RKO (cell line): ENCODE measurements around the gene SLC2A10.

Experiments used
- DNase-seq: peaks from one replicate; pipeline ENCODE4 v3.0.0-alpha.2; 2016; ENCODE audit warnings: low spot score

SLC2A10 gene

GRCh38 chr20:46682063-46682821 is 27.2 kb upstream of the SLC2A10 start:
- DNase-seq: no peak

DNA sequence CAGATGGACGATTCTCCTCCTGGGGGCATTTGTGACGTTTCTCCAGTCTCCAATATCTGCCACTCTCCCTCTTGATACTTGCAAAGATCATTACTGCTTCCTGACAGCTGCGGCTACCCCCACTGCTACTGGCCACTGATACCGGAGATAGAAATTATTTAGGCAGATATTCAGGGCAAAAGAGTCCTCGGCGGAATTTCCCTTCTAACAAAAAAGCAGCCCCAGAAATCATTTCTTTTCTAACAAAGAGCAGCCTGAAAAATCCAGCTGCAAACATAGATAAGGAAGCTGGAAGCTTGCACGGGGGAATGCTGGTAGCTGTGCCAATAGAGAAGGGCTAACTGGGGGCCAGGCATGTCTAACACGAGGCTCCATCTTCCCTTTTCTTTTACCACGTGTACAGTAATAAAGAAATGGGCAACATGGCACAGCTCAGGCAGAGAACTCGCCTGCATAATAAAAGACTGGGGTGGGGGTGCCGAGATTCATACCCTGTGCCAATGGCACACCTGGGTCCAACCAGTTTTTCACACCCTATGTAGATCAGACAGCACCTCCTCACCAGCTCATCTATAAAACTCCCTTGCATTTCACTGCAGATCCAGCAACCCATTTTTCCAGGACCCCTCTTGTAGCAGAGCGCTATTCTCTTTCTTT is 26.3 kb upstream of the SLC2A10 start:
- no peak for DNase-seq

- no peak for DNase-seq
Measured at GRCh38 chr20:46683668-46683938, 25.8 kb upstream of the SLC2A10 start.

DNA sequence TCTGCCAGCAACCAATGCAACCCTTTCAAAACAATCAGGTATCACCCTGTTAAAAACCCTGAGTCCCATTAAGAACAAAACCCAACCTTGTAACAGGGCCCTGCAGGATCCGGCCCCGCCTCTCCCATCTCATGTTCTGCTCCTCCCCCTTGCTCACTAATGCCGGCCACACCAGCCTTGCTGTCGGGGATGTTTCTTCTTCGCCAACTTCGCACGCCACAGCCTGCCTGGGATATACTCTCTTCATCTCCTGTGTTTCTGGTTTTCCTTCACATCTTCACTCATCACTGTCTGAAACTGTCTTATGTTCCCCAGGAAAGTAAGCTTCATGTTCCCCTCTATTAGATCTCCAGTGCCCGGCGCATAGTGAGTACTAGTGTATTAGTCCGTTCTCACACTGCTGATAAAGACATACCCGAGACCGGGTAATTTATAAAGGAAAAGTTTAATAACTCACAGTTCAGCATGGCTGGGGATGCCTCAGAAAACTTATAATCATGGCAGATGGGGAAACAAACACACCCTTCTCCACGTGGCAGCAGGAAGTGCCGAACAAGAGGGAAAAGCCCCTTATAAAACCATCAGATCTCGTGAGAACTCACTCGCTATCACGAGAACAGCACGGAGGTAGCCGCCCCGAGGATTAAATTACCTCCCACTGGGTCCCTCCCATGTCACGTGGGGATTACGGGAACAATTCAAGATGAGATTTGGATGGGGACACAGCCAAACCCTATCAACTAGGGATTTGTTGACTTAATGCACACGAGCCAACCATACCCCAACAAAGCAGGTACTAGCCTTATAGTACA is 25.3 kb upstream of the SLC2A10 start:
- no peak for DNase-seq

- peak; percentile 65 for DNase-seq
Measured at GRCh38 chr20:46688151-46689081, 21.0 kb upstream of the SLC2A10 start.

- DNase-seq: peak; percentile 100
Measured at GRCh38 chr20:46689082-46689753, 20.2 kb upstream of the SLC2A10 start, which contains the start of gene TP53RK. TP53RK (minus strand) TSS chr20:46689444; CDS start chr20:46689414, 30 bp downstream.

GRCh38 chr20:46689754-46690085 is 19.7 kb upstream of the SLC2A10 start:
- no peak for DNase-seq

- peak; percentile 44 for DNase-seq
Measured at GRCh38 chr20:46690219-46691106, 19.0 kb upstream of the SLC2A10 start.

- DNase-seq: no peak
Measured at GRCh38 chr20:46691196-46691595, 18.3 kb upstream of the SLC2A10 start.

DNA sequence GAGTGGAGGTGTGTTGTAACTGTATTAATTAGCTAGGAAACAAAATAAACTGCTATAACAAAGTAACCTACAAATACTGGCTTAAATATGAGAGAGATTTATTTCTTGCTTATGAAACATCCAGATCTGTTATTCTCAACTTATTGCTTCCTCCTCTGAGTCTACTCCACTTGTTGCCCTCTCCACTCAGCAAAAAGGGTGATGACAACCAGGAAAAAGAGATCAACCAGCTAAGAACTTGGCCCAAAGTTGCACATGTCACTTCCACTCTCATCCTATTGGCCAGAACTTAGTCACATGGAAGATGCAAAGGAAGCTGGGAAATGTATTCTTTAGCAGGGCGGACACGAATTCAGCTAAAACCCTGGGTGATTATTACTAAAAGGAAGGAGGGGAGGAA is 15.0 kb upstream of the SLC2A10 start:
- peak; percentile 85 for DNase-seq

DNA sequence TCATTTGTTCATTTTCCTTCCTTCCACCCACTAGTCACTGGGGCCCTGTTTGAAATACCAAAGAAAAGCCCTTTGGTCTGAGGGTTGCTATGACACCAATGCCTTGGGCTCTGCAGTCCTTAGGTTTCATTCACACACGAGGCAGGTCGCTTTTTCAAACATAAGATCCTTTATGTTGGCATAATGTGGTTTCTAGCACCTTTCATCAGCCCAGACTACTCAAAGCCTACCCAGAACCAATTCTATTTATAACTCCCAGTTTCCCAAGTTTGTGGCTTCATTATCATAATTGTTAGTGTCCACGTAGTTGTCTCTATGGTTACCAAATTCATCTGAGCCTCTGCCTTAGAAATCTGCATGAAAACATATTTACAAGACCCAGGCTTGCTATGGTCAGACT is 13.6 kb upstream of the SLC2A10 start:
- DNase-seq: no peak

GRCh38 chr20:46696791-46697279 is 12.6 kb upstream of the SLC2A10 start:
- no peak for DNase-seq

GRCh38 chr20:46698788-46699187 is 10.7 kb upstream of the SLC2A10 start:
- no peak for DNase-seq

DNA sequence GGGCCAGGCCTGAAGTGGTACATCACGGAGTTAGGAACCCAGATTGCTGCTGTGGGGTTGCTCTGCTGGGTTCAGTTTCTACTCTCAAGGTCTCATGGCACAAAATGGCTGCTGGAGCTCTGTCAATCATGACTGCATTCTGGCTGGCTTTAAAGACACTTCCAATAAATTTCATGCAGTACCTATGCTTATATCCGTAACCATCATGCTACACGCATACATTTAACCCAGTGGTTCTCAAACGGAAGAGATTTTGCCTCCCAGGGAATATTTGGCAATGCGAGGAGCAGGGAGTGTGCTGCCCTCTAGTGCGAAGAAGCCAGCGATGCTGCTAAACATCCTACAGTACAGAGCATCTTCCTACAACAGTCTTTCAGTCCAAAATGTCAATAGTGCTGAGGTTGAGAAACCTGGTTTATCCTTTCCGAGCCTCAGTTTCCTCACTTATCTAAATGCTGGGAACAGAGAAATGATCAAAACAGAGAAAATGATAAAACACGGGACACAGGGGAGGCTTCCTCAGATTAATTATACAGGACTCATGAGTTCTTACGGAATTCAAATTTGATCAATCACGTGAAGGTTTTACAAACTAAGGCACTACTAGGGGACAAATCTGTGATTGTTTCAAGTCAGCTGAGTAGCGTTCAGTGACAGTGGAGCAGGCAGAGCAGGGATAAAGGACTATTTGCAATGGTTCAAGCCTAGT is 9.6 kb upstream of the SLC2A10 start:
- peak; percentile 81 for DNase-seq

- no peak for DNase-seq
Measured at GRCh38 chr20:46700481-46700880, 9.0 kb upstream of the SLC2A10 start.

GRCh38 chr20:46701057-46701456 is 8.4 kb upstream of the SLC2A10 start:
- peak; percentile 24 for DNase-seq

DNA sequence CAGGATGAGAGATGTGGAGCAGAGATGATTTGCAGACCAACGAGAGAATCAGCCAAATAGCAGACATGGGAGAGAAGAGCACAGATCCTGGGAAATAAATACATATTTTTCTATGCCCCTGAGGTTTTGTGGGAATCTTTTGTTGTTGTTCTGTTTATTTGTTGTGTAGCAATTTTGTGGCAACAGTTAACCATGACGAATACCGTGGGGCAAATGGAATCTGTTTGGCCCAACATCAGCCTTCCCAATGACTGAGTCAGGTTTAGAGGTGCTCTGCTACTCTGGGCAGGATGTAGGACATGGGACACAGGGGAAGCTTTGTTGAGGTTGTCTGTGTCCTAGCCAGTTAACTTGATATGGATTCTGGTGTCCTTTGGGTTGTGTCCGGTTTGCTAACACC is 7.9 kb upstream of the SLC2A10 start:
- no peak for DNase-seq

GRCh38 chr20:46701986-46702385 is 7.5 kb upstream of the SLC2A10 start:
- DNase-seq: no peak

DNA sequence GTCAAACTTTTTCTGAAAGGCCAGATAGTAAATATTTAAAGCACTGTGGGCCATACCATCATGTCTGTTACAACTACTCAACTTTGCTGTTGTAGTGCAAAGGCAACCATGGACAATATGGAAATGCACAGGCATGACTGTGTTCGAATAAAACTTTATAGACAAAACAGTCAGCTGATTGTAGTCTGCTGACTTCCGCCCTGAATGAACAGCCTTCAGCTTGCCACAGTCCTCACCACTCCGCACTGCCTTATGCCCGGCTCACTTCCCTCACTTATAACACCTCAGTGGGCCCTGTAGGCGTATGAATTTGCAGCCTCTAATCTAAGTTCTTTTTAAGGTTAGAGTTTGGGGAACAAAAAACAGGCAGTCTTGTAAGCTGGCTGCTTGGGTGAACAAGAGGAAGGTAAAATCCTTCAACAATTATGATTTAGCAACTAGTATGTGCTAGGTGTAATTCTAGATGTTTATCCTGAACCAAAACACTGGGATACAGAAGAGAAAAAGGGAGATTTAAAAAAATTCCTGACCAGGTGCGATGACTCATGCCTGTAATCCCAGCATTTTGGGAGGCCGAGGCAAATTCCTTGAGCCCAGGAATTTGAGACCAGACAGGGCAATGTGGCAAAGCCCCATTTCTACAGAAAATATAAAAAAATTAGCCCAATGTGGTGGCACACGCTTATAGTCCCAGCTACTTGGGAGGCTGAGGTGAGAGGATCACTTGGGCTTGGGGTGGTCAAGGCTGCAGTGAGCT is 6.8 kb upstream of the SLC2A10 start:
- DNase-seq: no peak
